HepG2 (cell line): ENCODE measurements around the gene EED. TPM values are rescaled to one million over a fixed set of nuclear protein-coding genes. Genes with fewer than 3 reads are reported as not detected.

Experiments
- AKAP8 ChIP-seq: sonication (generic); formaldehyde crosslinking; IDR thresholded peaks from 2 replicates; pipeline ENCODE4 v1.5.1; 2020; ENCODE audit warnings: mild to moderate bottlenecking, missing genetic modification reagents
- BCL6 ChIP-seq: IDR thresholded peaks from 2 replicates; pipeline ENCODE4 v1.6.1; 2016; ENCODE audit warnings: missing genetic modification reagents, missing compliant biosample characterization
- BORCS8-MEF2B ChIP-seq: sonication (generic); formaldehyde crosslinking; IDR thresholded peaks from 2 replicates; pipeline ENCODE4 v1.8.0; 2022; ENCODE audit warnings: mild to moderate bottlenecking, missing genetic modification reagents
- ELF4 ChIP-seq: sonication (generic); formaldehyde crosslinking; IDR thresholded peaks from 2 replicates; pipeline ENCODE4 v1.5.0; 2020; ENCODE audit warnings: missing genetic modification reagents, mild to moderate bottlenecking, moderate library complexity, borderline replicate concordance
- ETS1 ChIP-seq: sonication (generic); formaldehyde crosslinking; IDR thresholded peaks from 2 replicates; pipeline ENCODE4 v1.4.0; 2020; ENCODE audit warnings: missing genetic modification reagents
- HMG20A ChIP-seq: IDR thresholded peaks from 2 replicates; pipeline ENCODE4 v1.6.1; 2016; ENCODE audit warnings: borderline replicate concordance
- KDM3A ChIP-seq: IDR thresholded peaks from 2 replicates; pipeline ENCODE4 v1.6.1; 2018; ENCODE audit warnings: low read depth, missing compliant biosample characterization
- NAIF1 ChIP-seq: sonication (generic); formaldehyde crosslinking; IDR thresholded peaks from 2 replicates; pipeline ENCODE4 v1.5.0; 2020; ENCODE audit warnings: mild to moderate bottlenecking, missing genetic modification reagents, borderline replicate concordance
- PHF21A ChIP-seq: sonication (generic); formaldehyde crosslinking; IDR thresholded peaks from 2 replicates; pipeline ENCODE4 v1.5.0; 2020; ENCODE audit warnings: mild to moderate bottlenecking, missing genetic modification reagents
- SIN3A ChIP-seq: IDR thresholded peaks from 2 replicates; pipeline ENCODE4 v1.6.1; 2011; ENCODE audit warnings: low read depth, mild to moderate bottlenecking, control low read depth, low read length, borderline replicate concordance
- TEAD2 ChIP-seq: sonication (generic); formaldehyde crosslinking; IDR thresholded peaks from 2 replicates; pipeline ENCODE4 v1.9.0; 2021; ENCODE audit warnings: missing genetic modification reagents
- THAP8 ChIP-seq: sonication (generic); formaldehyde crosslinking; IDR thresholded peaks from 2 replicates; pipeline ENCODE4 v1.5.1; 2020; ENCODE audit warnings: missing genetic modification reagents, mild to moderate bottlenecking, borderline replicate concordance
- ZBTB43 ChIP-seq: sonication (generic); formaldehyde crosslinking; conservative IDR thresholded peaks from 2 replicates; pipeline ENCODE4 v1.4.0; 2020; ENCODE audit warnings: missing genetic modification reagents
- ZNF275 ChIP-seq: sonication (generic); formaldehyde crosslinking; IDR thresholded peaks from 2 replicates; pipeline ENCODE4 v1.8.0; 2022; ENCODE audit warnings: missing genetic modification reagents, mild to moderate bottlenecking, inconsistent platforms, borderline replicate concordance
- ZNF430 ChIP-seq: sonication (generic); formaldehyde crosslinking; IDR thresholded peaks from 2 replicates; pipeline ENCODE4 v1.9.0; 2021; ENCODE audit warnings: mild to moderate bottlenecking, missing genetic modification reagents
- ZNF543 ChIP-seq: sonication (generic); formaldehyde crosslinking; IDR thresholded peaks from 2 replicates; pipeline ENCODE4 v1.4.0; 2020; ENCODE audit warnings: mild to moderate bottlenecking, missing genetic modification reagents
- ZNF646 ChIP-seq: sonication (generic); formaldehyde crosslinking; IDR thresholded peaks from 2 replicates; pipeline ENCODE4 v1.9.0; 2021; ENCODE audit warnings: mild to moderate bottlenecking, missing genetic modification reagents
- ZNF773 ChIP-seq: sonication (generic); formaldehyde crosslinking; IDR thresholded peaks from 2 replicates; pipeline ENCODE4 v1.4.0; 2020; ENCODE audit warnings: missing genetic modification reagents, borderline replicate concordance
- ZSCAN30 ChIP-seq: sonication (generic); formaldehyde crosslinking; IDR thresholded peaks from 2 replicates; pipeline ENCODE4 v1.5.0; 2020; ENCODE audit warnings: mild to moderate bottlenecking, missing genetic modification reagents
- polyA plus RNA-seq, 8 experiments: library from polyadenylated mRNA; depleted of rRNA in 3 of 8; stranded (reverse) in 7 of 8; unstranded in 1 of 8; fragments of >200 nt; fragmentation: Illumina TruSeq in 4 of 8; extraction: Trizol in 4 of 8; gene quantifications; 2 replicates each; pipeline versions ENCODE4 v1.2.1 to v1.2.3, GENCODE V29; 2011 to 2016; ENCODE audit warnings: low read depth in 4 of 8, missing spikeins in 1 of 8, mixed read lengths in 1 of 8; ENCODE audit not compliant: insufficient read depth in 1 of 8
- total RNA-seq, 5 experiments: library from RNA; depleted of rRNA; stranded (reverse); fragments of >200 nt; fragmentation: Illumina TruSeq; extraction: Trizol; gene quantifications; 2 replicates each; pipeline ENCODE4 v1.2.3, GENCODE V29; 2016; ENCODE audit warnings: low read depth in 1 of 5

EED gene
- total and polyA plus RNA-seq, 2 of the 13 experiments (the other 11 are each of a cell fraction or from before 2014, with no cell fraction given), result 11.0 to 28.4 TPM

- TF ChIP-seq ZNF773 (CRISPR knock-in tag) (no peak), HMG20A (CRISPR knock-in tag) (no peak), ZNF543 (CRISPR knock-in tag) (peak; percentile 57; the same call in 1 of the 2 replicates), ETS1 (CRISPR knock-in tag) (no peak), THAP8 (CRISPR knock-in tag) (no peak), ZBTB43 (CRISPR knock-in tag) (no peak), ZSCAN30 (CRISPR knock-in tag) (no peak), ZNF646 (CRISPR knock-in tag) (no peak), PHF21A (peak; percentile 73; the same call in 1 of the 2 replicates), SIN3A (peak; percentile 53; the same call in 1 of the 2 replicates), NAIF1 (CRISPR knock-in tag) (peak; percentile 89), TEAD2 (no peak), KDM3A (CRISPR knock-in tag) (peak; percentile 42; the same call in 1 of the 2 replicates), AKAP8 (CRISPR knock-in tag) (0 out of 2 replicates have a peak, but pooled peaks have one; percentile 38), ZNF430 (CRISPR knock-in tag) (peak; percentile 70), ZNF275 (CRISPR knock-in tag) (no peak), BORCS8-MEF2B (CRISPR knock-in tag) (no peak), ELF4 (CRISPR knock-in tag) (peak; percentile 92; the same call in 1 of the 2 replicates), BCL6 (CRISPR knock-in tag) (peak; percentile 19; the same call in 1 of the 2 replicates)
Observed at GRCh38 chr11:86302092-86302793, 57.7 kb downstream of the EED start, which contains the start of gene HIKESHI (continued).
